Cerebellar nuclear complex (tissue), 1 donor: ENCODE results near the gene USP6NL.

Experiments used
- DNase-seq, 2 experiments: peaks; one replicate each; lab custom pipeline; 2025; lab: John Stamatoyannopoulos, UW

Gene USP6NL

GRCh38 chr10:11616021-11616420 is 4.6 kb upstream of the USP6NL start:
- DNase-seq, result no peak

GRCh38 chr10:11615396-11615795 is 3.9 kb upstream of the USP6NL start:
- DNase-seq, result no peak

- no peak for DNase-seq
Measured at GRCh38 chr10:11612021-11613001, 861 bp upstream of the USP6NL start.

GRCh38 chr10:11610826-11611247 is 613 bp downstream of the USP6NL start:
- no peak for DNase-seq

- no peak for DNase-seq
Measured at GRCh38 chr10:11610166-11610825, 1.2 kb downstream of the USP6NL start.

GRCh38 chr10:11609492-11610093 is 1.9 kb downstream of the USP6NL start:
- no peak for DNase-seq

- no peak for DNase-seq
Measured at GRCh38 chr10:11609052-11609451, 2.4 kb downstream of the USP6NL start.

- no peak for DNase-seq
Measured at GRCh38 chr10:11608159-11609013, 3.1 kb downstream of the USP6NL start.

- DNase-seq, result no peak
Measured at GRCh38 chr10:11605807-11606408, 5.5 kb downstream of the USP6NL start.

- no peak for DNase-seq
Measured at GRCh38 chr10:11604865-11605650, 6.4 kb downstream of the USP6NL start.

- DNase-seq, result no peak
Measured at GRCh38 chr10:11603741-11604140, 7.7 kb downstream of the USP6NL start.

- DNase-seq, result no peak
Measured at GRCh38 chr10:11602919-11603523, 8.4 kb downstream of the USP6NL start.

- DNase-seq, result no peak
Measured at GRCh38 chr10:11602358-11602757, 9.1 kb downstream of the USP6NL start.

- DNase-seq, result no peak
Measured at GRCh38 chr10:11601670-11602069, 9.8 kb downstream of the USP6NL start.

GRCh38 chr10:11600280-11600679 is 11.2 kb downstream of the USP6NL start:
- no peak for DNase-seq

GRCh38 chr10:11598712-11599397 is 12.6 kb downstream of the USP6NL start:
- DNase-seq, result no peak

GRCh38 chr10:11597470-11597869 is 14.0 kb downstream of the USP6NL start:
- no peak for DNase-seq

GRCh38 chr10:11595395-11595692 is 16.1 kb downstream of the USP6NL start:
- DNase-seq, result no peak

- DNase-seq, result no peak
Measured at GRCh38 chr10:11594589-11595394, 16.7 kb downstream of the USP6NL start.
